Small intestine (tissue), 7 donors: ENCODE data around the gene AQP3. TPM values are rescaled to one million over a fixed set of nuclear protein-coding genes. Genes with fewer than 3 reads are reported as not detected.

Experiments
- DNase-seq, 2 donors: peaks; one replicate each; pipeline versions ENCODE4 v3.0.0 to v3.0.0-alpha.2; 2013
- FAIRE-seq: peaks from 2 replicates; lab custom pipeline; 2012; peaks lifted over from hg19 to GRCh38; lab: Jason Lieb, UNC
- H3K27ac ChIP-seq, 3 donors: one replicate each; pipeline ENCODE4 v1.5.1; 2013; ENCODE audit warnings: low read length in 2 of 3, mild to moderate bottlenecking in 2 of 3, control low read depth in 1 of 3, inconsistent platforms in 1 of 3, low read depth in 1 of 3, moderate library complexity in 1 of 3
- H3K27me3 ChIP-seq, 3 donors: one replicate each; pipeline ENCODE4 v1.6.1; 2013; ENCODE audit warnings: low read length in 3 of 3, inconsistent platforms in 1 of 3; ENCODE audit not compliant: control insufficient read depth in 3 of 3, insufficient read depth in 3 of 3
- H3K36me3 ChIP-seq, 3 donors: one replicate each; pipeline ENCODE4 v1.6.1; 2013; ENCODE audit warnings: low read length in 3 of 3, inconsistent platforms in 1 of 3, low read depth in 1 of 3, mild to moderate bottlenecking in 1 of 3, moderate library complexity in 1 of 3; ENCODE audit not compliant: control insufficient read depth in 3 of 3, insufficient read depth in 2 of 3
- H3K4me1 ChIP-seq, 3 donors: one replicate each; pipeline ENCODE4 v1.6.1; 2013; ENCODE audit warnings: low read length in 2 of 3, inconsistent platforms in 1 of 3, low read depth in 1 of 3, mild to moderate bottlenecking in 1 of 3, moderate library complexity in 1 of 3; ENCODE audit not compliant: control insufficient read depth in 3 of 3, insufficient read depth in 2 of 3
- H3K4me3 ChIP-seq, 3 donors: one replicate each; pipeline ENCODE4 v1.5.1; 2013; ENCODE audit warnings: low read length in 3 of 3, control low read depth in 1 of 3, inconsistent platforms in 1 of 3, low read depth in 1 of 3, mild to moderate bottlenecking in 1 of 3, moderate library complexity in 1 of 3
- H3K9me3 ChIP-seq, 2 donors: one replicate each; pipeline ENCODE4 v1.6.1; 2013; ENCODE audit warnings: low read depth in 1 of 2, low read length in 1 of 2; ENCODE audit not compliant: control insufficient read depth in 2 of 2, insufficient read depth in 1 of 2
- WGBS, 3 donors: extraction: QIAGEN DNeasy Blood & Tissue Kit; methylation state at CpG; one replicate each; pipeline ENCODE4 v1.1.7; 2013; 5-methylcytosine and 5-hydroxymethylcytosine counted together
- polyA plus RNA-seq, 4 donors: library from polyadenylated mRNA; stranded (reverse) in 3 of 4; unstranded in 1 of 4; fragments of 200-250 nt in 3 of 4; fragments of 120-200 nt in 1 of 4; gene quantifications; one replicate each; pipeline versions ENCODE4 v1.2.1 to v1.2.3, GENCODE V29; 2013
- donor health status: healthy with polysubstance abuse.
- donor health status: control.
- donor health status: control.
- donor health status: Bipolar disorder and iron deficiency.
- donor health status: healthy.

AQP3 gene
- polyA plus RNA-seq, 4 donors, result 36.6 to 173 (median 138) TPM

DNA sequence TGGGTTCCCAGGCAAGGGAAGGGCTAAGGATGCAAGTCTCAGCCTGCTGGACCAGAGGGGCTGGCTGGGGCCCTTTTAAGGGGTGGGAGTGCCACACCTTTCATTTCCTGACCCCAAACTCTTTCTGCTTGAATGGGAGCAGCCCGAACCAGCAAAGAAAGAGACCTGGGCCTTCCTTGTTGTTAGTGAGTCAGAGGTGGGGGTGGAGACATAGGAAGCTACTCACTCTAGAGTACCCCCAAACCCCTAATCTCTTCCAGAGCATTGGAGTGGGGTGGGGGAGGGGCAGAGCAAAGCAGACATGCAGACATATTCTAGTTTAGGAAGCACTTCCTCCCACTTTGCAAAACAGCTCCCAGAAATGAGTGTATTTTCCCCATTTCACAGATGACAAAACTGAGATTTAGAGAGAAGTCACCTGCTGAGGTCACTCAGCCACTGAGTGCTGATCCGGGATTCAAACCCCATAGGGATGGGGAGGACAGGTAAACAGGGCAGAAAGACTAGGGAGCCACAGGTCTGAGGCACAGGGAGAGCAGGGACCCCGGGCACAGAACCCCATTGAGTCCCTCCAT lies 6.0 kb upstream of the AQP3 start:
- Histone ChIP-seq H3K27me3 (no peaks in the 10 kb centered on the region), H3K4me3 (no peak overlapping the region), H3K27ac (peak overlapping the region in 2 of 3 donors; percentile 11 to 56), H3K9me3 (no peaks in the 10 kb centered on the region), H3K36me3 (no peaks in the 10 kb centered on the region), H3K4me1 (peaks cover 0 to 33% (median 4%) of the 10 kb centered on the region in 3 donors)
- DNase-seq, result peak in 1 of 2 donors; percentile 17
- 65 to 69% (median 67%) methylated on average over 3 of the region's 3 CpGs for WGBS, 3 donors
- no peak for FAIRE-seq

- Histone ChIP-seq H3K27me3 (no peaks in the 10 kb centered on the region), H3K9me3 (no peaks in the 10 kb centered on the region), H3K27ac (peak overlapping the region in 2 of 3 donors; percentile 11 to 56), H3K36me3 (no peaks in the 10 kb centered on the region), H3K4me1 (peaks cover 0 to 37% (median 0%) of the 10 kb centered on the region in 3 donors), H3K4me3 (no peak overlapping the region)
- WGBS, 3 donors, result 14 to 20% (median 17%) methylated on average over 7 of the region's 7 CpGs
- DNase-seq (peak; percentile 70 to 85), FAIRE-seq (no peak)
These were observed 5.5 kb upstream of the AQP3 start for GRCh38 chr9:33452828-33453271.

DNA sequence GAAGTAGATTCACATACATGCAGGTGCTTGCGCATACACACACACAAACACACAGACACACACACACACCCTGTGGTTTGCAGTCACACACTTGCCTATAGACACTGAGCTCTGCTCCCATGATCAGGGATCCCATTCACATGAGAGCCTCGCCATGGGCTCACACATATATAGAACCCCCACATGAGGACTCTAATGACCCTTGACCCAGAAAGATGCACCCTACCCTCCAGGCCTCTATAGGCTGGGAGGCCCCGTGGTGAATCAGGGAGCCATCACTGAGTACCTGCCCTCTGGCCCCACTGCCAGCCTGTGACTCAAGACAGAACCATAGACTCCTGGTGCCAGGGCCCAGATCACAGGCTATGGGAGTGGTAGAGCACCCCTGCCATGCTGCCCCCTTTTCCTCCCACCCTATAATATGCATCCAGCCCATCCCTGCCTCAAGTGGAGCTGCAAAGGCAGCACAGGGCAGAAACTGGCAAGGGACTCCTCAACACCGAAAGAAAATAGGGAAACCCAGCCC lies 3.3 kb upstream of the AQP3 start:
- DNase-seq, result peak in 1 of 2 donors; percentile 46
- H3K4me1 ChIP-seq, result peaks cover 0 to 50% (median 0%) of the 10 kb centered on the region in 3 donors
- H3K36me3 ChIP-seq, result no peaks in the 10 kb centered on the region
- no peaks in the 10 kb centered on the region for H3K27me3 ChIP-seq
- WGBS, 3 donors, result 69 to 88% (median 85%) methylated on average over 4 of the region's 4 CpGs
- no peak for FAIRE-seq
- no peak overlapping the region for H3K4me3 ChIP-seq
- H3K27ac ChIP-seq, result no peak overlapping the region
- H3K9me3 ChIP-seq, result no peaks in the 10 kb centered on the region

DNA sequence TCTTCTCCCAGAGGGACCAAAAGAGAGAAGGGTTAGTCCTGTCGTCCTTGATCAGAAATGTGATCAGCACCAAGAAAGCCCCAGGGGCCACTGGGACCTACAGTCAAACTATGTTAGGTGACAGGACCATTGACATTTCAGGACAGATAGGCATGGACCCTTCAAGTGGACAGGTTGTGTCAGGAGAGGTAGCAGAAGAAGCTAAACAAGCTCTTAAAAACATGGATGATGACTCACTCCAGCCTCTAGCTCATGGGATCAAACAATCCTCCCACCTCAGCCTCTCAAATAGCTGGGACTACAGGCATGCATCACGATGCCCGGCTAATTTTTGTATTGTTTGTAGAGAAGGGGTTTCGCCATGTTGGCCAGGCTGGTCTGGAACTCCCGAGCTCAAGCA lies 2.3 kb upstream of the AQP3 start:
- no peak overlapping the region for H3K27ac ChIP-seq
- H3K36me3 ChIP-seq, result peaks cover 0 to 3% (median 0%) of the 10 kb centered on the region in 3 donors
- no peak overlapping the region for H3K4me3 ChIP-seq
- no peak for DNase-seq
- no peaks in the 10 kb centered on the region for H3K27me3 ChIP-seq
- H3K4me1 ChIP-seq, result peaks cover 0 to 59% (median 2%) of the 10 kb centered on the region in 3 donors
- WGBS, 3 donors, result 90 to 94% (median 93%) methylated on average over 5 of the region's 5 CpGs
- H3K9me3 ChIP-seq, result no peaks in the 10 kb centered on the region
- FAIRE-seq, result no peak

DNA sequence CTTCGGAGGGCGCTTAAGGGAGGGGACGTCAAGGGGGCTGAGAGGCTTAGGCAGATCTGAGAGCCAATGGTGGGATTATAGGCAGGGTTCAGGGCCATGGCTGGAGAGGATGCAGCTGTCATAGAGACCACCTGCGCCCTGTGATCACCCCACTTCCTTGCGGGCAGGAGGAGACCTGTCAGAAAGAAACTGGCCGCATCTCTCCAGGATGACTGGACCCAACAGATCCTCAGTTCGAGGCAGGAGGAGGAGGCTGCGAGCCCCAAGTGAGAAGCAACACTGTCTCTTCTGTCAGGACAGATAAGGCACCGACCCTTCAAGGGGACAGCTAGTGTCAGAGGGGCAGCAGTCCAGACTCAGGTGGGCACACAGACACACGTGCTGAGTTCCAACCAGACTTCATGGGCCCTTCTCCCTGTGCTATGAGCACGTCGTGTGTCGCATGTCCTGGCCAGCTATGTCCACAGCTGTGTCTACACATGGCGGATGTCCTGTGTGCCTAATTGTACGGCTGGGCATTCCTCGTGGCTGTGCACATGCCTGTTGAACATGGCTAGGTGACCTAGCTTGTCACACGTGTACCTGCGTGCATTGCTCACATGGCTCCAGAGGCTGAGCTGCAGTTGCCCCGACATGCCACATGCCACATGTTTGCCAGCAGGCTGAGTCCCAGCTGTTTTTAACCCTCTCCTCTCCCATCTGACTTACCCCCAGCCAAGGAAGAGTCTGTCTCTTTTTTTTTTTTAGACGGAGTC lies 583 bp upstream of the AQP3 start:
- H3K27ac ChIP-seq, result peak overlapping the region; percentile 42 to 98 (median 96)
- peaks cover 0 to 18% (median 3%) of the 10 kb centered on the region in 3 donors for H3K36me3 ChIP-seq
- 18 to 32% (median 30%) methylated on average over 19 to 20 of the region's 20 CpGs for WGBS, 3 donors
- H3K4me1 ChIP-seq, result peaks cover 0 to 59% (median 4%) of the 10 kb centered on the region in 3 donors
- H3K9me3 ChIP-seq, result no peaks in the 10 kb centered on the region
- no peak for DNase-seq
- no peak for FAIRE-seq
- peak overlapping the region in 2 of 3 donors; percentile 54 to 84 for H3K4me3 ChIP-seq
- no peaks in the 10 kb centered on the region for H3K27me3 ChIP-seq

DNA sequence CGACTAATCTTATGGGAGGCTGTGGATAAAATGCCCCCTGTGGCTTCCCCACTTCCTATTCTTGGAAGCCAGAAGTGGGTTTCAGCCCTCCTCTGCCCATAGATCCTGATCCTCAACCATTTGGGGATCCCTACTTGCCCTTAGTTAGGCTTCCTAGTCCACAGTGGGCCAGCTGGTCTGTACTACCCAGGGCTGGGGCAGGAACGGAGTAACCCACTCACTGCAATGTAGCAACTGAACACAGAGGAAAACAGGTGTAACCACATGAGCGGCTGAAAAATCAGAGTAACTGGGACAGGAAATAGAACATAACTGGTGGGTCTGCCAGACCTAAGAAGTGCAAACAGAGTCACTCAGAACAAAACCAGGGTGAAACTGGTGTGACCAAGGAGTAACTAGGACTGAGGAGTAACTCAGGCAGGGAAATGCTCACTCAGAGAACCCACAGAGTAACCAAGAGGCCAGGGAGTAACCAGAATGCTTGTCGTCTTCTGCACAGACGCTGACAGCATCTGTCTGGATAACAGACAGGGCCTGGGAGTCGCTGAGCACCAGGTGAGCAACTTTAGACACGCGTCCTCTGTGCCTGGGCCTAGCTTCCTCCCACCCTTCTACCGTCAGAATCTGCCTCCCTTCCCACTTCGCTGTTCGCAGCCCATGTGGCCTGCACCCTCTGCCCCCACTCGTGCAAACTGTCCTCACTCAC lies 1.0 kb downstream of the AQP3 start:
- FAIRE-seq, result no peak
- peak overlapping the region in 2 of 3 donors; percentile 54 to 84 for H3K4me3 ChIP-seq
- H3K9me3 ChIP-seq, result no peaks in the 10 kb centered on the region
- H3K36me3 ChIP-seq, result peaks cover 2 to 33% (median 7%) of the 10 kb centered on the region in 3 donors
- peak overlapping the region; percentile 83 to 98 (median 96) for H3K27ac ChIP-seq
- WGBS, 3 donors, result 6 to 33% (median 8%) methylated on average over 12 of the region's 12 CpGs
- H3K27me3 ChIP-seq, result no peaks in the 10 kb centered on the region
- peak in 1 of 2 donors; percentile 57 for DNase-seq
- H3K4me1 ChIP-seq, result peaks cover 0 to 66% (median 4%) of the 10 kb centered on the region in 3 donors

- Histone ChIP-seq H3K27me3 (no peaks in the 10 kb centered on the region), H3K4me1 (peaks cover 0 to 61% (median 4%) of the 10 kb centered on the region in 3 donors), H3K4me3 (peak overlapping the region in 2 of 3 donors; percentile 54 to 84), H3K36me3 (peaks cover 3 to 39% (median 7%) of the 10 kb centered on the region in 3 donors), H3K9me3 (no peaks in the 10 kb centered on the region), H3K27ac (peak overlapping the region; percentile 83 to 98 (median 96))
- 14 to 61% (median 33%) methylated on average over 10 to 11 of the region's 11 CpGs for WGBS, 3 donors
- DNase-seq, result peak; percentile 85 to 90
- FAIRE-seq, result no peak
These were observed 1.8 kb downstream of the AQP3 start for GRCh38 chr9:33445389-33446239.
